Measurements from ENCODE around the gene GPR18. TPM values are rescaled to one million over a fixed set of nuclear protein-coding genes. Genes with fewer than 3 reads are reported as not detected.

The GPR18 gene
- total RNA-seq, 3 donors from 2014 or later: 0.32 TPM; not detected in 2

DNA sequence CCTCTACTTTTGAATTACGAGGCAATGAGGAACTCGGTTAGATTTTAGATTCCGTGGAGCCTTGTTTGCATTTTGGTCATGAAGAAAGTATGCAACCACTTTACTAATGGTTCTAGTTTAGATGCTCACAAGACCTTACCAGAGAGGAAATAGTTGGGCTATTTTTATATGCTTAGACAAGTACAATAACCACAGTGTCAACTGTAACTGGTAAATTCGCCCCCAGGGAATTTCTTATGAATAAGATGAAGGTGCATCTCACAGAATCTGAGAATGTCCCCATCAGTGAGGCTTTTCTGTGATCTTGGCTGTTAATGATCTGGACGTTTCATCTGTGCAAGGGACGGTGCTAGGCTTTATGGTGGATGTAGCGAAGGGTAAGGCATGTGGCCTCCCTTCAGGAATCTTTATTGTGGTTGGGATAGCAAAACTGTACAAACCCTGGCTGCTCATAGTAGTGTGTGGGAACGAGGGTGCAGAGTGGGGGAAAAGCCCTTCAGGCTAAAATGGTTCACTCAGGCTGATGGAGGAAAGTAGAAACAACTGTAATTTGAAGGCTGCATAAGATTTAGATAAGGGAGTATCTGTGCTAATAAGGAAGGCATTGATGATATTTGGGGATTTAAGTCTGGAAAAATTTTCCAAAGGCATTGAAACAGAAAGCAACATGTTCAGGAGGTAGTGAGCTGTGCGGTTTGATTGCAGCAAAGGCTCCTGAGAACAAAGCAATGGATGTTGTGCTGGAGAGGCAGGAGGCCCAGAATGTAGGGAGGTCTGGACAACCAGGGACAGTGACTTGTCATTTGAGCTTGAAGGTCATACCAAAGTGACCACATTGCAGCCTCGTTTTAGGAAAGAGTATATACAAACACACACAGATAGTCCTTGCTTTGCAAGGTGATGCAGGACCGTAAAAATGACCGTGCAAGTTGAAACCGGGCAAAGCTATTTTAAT, 29.2 kb downstream of the GPR18 start:
- Histone ChIP-seq H3K4me1 (no peaks in the 10 kb centered on the region), H3K4me3 (no peak overlapping the region), H3K27me3 (no peaks in the 10 kb centered on the region), H3K27ac (no peak overlapping the region), H3K9me3 (no peaks in the 10 kb centered on the region), H3K36me3 (no peaks in the 10 kb centered on the region)
- DNase-seq (ENCODE audit: low spot score in 2 of 2): no peak
- TF ChIP-seq POLR2A (IDR thresholded peaks at IDR 0.05) (no peak), POLR2AphosphoS5 (IDR thresholded peaks at IDR 0.05) (no peak)
- TF ChIP-seq, protein P1, sequence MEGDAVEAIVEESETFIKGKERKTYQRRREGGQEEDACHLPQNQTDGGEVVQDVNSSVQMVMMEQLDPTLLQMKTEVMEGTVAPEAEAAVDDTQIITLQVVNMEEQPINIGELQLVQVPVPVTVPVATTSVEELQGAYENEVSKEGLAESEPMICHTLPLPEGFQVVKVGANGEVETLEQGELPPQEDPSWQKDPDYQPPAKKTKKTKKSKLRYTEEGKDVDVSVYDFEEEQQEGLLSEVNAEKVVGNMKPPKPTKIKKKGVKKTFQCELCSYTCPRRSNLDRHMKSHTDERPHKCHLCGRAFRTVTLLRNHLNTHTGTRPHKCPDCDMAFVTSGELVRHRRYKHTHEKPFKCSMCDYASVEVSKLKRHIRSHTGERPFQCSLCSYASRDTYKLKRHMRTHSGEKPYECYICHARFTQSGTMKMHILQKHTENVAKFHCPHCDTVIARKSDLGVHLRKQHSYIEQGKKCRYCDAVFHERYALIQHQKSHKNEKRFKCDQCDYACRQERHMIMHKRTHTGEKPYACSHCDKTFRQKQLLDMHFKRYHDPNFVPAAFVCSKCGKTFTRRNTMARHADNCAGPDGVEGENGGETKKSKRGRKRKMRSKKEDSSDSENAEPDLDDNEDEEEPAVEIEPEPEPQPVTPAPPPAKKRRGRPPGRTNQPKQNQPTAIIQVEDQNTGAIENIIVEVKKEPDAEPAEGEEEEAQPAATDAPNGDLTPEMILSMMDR (IDR thresholded peaks at IDR 0.05): no peak
- intact Hi-C loops (cut with DNase I; ENCODE audit: low total_unique reads): no loop called here

DNA sequence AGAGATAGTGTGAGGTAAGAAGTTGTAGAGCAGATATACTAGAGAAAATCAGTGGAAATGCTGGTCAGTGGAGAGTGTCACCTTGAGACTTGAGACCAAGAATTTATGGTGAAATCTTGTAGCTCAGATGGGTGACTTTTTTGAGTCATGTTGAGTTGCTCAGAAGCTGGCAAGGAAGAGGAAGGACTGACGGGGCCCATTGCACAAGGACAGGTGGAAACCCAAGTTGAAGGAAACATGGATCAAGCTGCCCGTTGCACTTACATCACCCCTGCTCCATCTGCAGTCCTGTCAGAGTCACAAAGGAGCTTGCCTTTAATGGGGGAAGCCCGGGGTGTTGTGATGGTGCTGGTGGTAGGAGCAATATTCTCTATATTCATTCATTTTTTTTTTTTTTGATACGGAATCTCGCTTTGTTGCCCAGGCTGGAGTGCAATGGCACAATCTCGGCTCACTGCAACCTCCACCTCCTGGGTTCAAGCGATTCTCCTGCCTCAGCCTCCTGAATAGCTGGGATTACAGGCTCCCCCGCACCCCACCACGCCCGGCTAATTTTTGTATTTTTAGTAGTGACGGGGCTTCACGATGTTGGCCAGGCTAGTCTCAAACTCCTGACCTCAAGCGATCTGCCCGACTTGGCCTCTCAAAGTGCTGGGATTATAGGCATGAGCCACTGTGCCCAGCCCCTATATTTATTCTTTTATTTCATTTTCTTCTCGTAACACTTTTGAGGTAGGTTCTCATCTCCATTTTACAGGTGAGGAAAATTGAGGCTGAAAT, 30.1 kb downstream of the GPR18 start:
- TF ChIP-seq, protein P1 (IDR thresholded peaks at IDR 0.05): no peak
- H3K9me3 ChIP-seq: no peaks in the 10 kb centered on the region
- no peak for DNase-seq (ENCODE audit: low spot score in 2 of 2)
- H3K27me3 ChIP-seq: no peaks in the 10 kb centered on the region
- no peak overlapping the region for H3K27ac ChIP-seq
- no peaks in the 10 kb centered on the region for H3K4me1 ChIP-seq
- intact Hi-C loops (cut with DNase I; ENCODE audit: low total_unique reads): no loop called here
- H3K36me3 ChIP-seq: no peaks in the 10 kb centered on the region
- no peak overlapping the region for H3K4me3 ChIP-seq

DNA sequence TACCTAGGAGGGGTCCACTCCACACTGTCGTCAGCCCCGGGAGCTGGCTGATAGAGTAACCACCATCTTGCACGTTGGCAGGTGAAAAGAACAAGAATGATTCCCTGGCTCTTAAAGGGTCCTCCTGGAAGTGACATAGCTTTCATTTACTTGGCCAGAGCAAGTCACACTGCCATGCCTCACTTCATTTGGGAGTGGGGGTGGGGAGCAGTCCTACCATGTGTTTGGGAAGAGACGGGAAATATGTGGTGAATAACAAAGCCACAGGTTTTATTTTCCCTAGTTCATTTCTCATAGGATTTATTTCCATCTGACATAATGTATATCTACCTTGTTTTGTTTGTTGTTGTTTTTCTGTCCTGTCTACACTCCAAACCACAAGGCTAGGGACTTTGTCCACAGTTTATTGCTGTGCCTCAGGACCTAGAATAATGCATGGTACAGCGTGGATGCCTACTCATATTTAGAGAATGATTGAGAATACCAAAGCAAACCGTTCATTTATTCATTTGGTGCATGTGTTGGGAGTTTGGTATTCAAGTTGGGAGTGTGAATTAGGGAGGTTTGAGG, 30.8 kb downstream of the GPR18 start:
- Histone ChIP-seq H3K36me3 (no peaks in the 10 kb centered on the region), H3K27ac (no peak overlapping the region), H3K27me3 (no peaks in the 10 kb centered on the region), H3K9me3 (no peaks in the 10 kb centered on the region), H3K4me3 (no peak overlapping the region), H3K4me1 (no peaks in the 10 kb centered on the region)
- intact Hi-C loops (cut with DNase I; ENCODE audit: low total_unique reads): no loop called here
- TF ChIP-seq POLR2A (IDR thresholded peaks at IDR 0.05): no peak
- no peak for TF ChIP-seq POLR2AphosphoS5 (IDR thresholded peaks at IDR 0.05)
- TF ChIP-seq, protein P1 (IDR thresholded peaks at IDR 0.05): no peak
- DNase-seq (ENCODE audit: low spot score in 2 of 2): no peak

DNA sequence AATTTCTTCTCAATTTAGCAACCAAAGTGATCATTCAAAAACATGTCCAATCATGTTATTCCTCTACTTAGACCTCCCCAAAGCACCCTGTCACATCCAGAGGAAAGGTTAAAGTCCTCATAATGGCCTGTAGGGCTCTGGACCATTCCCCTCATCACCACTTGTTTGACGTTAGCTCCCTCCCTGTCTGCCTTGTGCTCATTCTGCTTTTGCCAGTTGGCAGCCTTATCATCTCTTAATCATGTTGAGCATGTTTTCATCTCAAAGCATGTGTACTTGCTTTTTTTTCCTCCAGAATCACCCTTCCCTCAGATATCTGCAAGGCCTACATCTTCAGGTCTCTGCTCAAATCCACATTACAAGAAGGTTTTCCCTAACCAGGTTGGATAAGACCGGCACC, 31.7 kb downstream of the GPR18 start:
- H3K27me3 ChIP-seq: no peaks in the 10 kb centered on the region
- H3K4me1 ChIP-seq: no peaks in the 10 kb centered on the region
- no peak for TF ChIP-seq POLR2AphosphoS5 (IDR thresholded peaks at IDR 0.05)
- TF ChIP-seq, protein P1 (IDR thresholded peaks at IDR 0.05): no peak
- TF ChIP-seq POLR2A (IDR thresholded peaks at IDR 0.05): no peak

More for the DNA sequence above, 31.7 kb downstream of the GPR18 start:
- no peak overlapping the region for H3K4me3 ChIP-seq
- no peaks in the 10 kb centered on the region for H3K9me3 ChIP-seq
- intact Hi-C loops (cut with DNase I; ENCODE audit: low total_unique reads): no loop called here
- DNase-seq (ENCODE audit: low spot score in 2 of 2): no peak
- no peaks in the 10 kb centered on the region for H3K36me3 ChIP-seq
- H3K27ac ChIP-seq: no peak overlapping the region
